PC-3 (cell line): ENCODE results near the gene GLI1.

Experiments
- EZH2phosphoT487 ChIP-seq: fragments of 300-600 bp; sonication (generic); IDR thresholded peaks from 2 replicates; pipeline ENCODE4 v1.6.1; 2018; ENCODE audit warnings: mild to moderate bottlenecking, antibody characterized with exemption, low read length, borderline replicate concordance
- TF ChIP-seq, protein P1 (sequence below): fragments of 300-600 bp; sonication (generic); conservative IDR thresholded peaks from 2 replicates; pipeline ENCODE4 v1.5.1; 2017; ENCODE audit warnings: antibody characterized with exemption, low read depth, mild to moderate bottlenecking, low read length

DNA sequence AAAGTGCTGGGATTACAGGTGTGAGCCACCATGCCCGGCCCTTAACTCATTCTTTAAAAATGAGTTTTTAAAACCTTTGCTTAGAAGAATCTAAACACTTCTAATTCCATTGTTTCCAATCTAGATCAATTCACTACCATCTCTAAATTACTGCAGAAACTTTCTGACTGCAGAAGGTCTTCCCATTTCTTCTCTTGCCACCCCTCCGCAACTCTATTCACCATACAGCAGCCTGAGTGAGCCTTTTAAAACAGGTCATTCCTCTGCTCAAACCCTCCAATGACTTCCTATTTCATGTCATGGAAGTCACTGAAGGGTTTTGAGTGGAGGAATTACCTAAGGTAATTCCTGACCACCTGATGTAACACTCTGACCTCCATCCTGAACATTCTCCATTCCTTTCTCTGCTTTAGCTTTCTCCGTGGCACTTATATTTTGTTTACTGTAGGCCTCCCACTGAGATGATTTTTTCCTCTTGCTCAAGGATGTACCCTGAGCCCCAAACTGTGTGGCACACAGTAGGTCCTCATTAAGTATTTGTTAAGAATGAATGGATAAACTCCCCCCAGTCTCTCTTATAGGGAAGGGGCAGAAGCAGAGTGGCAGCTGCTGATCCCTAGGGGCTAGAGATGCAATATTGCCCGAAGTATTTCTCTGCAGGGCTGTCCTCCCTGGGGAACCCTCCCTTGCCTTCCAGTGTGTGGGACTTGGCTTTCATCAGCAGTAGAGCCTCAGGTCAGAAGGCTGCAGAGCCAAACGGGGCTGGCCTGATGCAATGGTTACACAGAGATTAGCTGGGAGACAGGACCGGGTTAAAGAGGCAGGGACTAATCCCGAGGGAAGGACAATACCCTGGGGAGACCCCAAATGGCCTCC, 59.6 kb downstream of the GLI1 start:
- TF ChIP-seq, protein P1, sequence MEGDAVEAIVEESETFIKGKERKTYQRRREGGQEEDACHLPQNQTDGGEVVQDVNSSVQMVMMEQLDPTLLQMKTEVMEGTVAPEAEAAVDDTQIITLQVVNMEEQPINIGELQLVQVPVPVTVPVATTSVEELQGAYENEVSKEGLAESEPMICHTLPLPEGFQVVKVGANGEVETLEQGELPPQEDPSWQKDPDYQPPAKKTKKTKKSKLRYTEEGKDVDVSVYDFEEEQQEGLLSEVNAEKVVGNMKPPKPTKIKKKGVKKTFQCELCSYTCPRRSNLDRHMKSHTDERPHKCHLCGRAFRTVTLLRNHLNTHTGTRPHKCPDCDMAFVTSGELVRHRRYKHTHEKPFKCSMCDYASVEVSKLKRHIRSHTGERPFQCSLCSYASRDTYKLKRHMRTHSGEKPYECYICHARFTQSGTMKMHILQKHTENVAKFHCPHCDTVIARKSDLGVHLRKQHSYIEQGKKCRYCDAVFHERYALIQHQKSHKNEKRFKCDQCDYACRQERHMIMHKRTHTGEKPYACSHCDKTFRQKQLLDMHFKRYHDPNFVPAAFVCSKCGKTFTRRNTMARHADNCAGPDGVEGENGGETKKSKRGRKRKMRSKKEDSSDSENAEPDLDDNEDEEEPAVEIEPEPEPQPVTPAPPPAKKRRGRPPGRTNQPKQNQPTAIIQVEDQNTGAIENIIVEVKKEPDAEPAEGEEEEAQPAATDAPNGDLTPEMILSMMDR, result no peak
- TF ChIP-seq EZH2phosphoT487, result no peak
